Measurements from ENCODE around the gene SUGCT. TPM values are rescaled to one million over a fixed set of nuclear protein-coding genes. Genes with fewer than 3 reads are reported as not detected.

Gene SUGCT
- total RNA-seq, 1 experiment from 2014 or later, result 4.6 TPM

- H3K9me3 Mint-ChIP-seq, result peaks cover 4% of the 10 kb centered on the region
- H3K4me3 Mint-ChIP-seq, result no peak overlapping the region
- ChIA-PET CTCF (no interaction called here), POLR2A (no interaction called here)
- H3K27ac Mint-ChIP-seq, result no peak overlapping the region
- H3K36me3 Mint-ChIP-seq, result peaks cover 2% of the 10 kb centered on the region; the same call in 1 of the 2 replicates
- TF ChIP-seq, protein P1, sequence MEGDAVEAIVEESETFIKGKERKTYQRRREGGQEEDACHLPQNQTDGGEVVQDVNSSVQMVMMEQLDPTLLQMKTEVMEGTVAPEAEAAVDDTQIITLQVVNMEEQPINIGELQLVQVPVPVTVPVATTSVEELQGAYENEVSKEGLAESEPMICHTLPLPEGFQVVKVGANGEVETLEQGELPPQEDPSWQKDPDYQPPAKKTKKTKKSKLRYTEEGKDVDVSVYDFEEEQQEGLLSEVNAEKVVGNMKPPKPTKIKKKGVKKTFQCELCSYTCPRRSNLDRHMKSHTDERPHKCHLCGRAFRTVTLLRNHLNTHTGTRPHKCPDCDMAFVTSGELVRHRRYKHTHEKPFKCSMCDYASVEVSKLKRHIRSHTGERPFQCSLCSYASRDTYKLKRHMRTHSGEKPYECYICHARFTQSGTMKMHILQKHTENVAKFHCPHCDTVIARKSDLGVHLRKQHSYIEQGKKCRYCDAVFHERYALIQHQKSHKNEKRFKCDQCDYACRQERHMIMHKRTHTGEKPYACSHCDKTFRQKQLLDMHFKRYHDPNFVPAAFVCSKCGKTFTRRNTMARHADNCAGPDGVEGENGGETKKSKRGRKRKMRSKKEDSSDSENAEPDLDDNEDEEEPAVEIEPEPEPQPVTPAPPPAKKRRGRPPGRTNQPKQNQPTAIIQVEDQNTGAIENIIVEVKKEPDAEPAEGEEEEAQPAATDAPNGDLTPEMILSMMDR (IDR thresholded peaks at IDR 0.05), result no peak
- no peak for TF ChIP-seq GTF2I (CRISPR knock-in tag; conservative IDR thresholded peaks at IDR 0.05)
- TF ChIP-seq ZNF671 (CRISPR knock-in tag; IDR thresholded peaks at IDR 0.05), result no peak
- TF ChIP-seq KAT7 (CRISPR knock-in tag; IDR thresholded peaks at IDR 0.05; ENCODE audit: borderline replicate concordance), result no peak
- TF ChIP-seq ESRRA (CRISPR knock-in tag; IDR thresholded peaks at IDR 0.05; ENCODE audit: borderline replicate concordance), result no peak
- TF ChIP-seq ZNF138 (CRISPR knock-in tag; conservative IDR thresholded peaks at IDR 0.05), result no peak
- H3K27me3 Mint-ChIP-seq (ENCODE audit: low read depth), result no peaks in the 10 kb centered on the region; the same call in 1 of the 2 replicates
- no peak for ATAC-seq
- no peak for DNase-seq (ENCODE audit: low spot score)
- no peaks in the 10 kb centered on the region for H3K4me1 Mint-ChIP-seq
Measured at GRCh38 chr7:40371806-40372440, 237.1 kb downstream of the SUGCT start.

DNA sequence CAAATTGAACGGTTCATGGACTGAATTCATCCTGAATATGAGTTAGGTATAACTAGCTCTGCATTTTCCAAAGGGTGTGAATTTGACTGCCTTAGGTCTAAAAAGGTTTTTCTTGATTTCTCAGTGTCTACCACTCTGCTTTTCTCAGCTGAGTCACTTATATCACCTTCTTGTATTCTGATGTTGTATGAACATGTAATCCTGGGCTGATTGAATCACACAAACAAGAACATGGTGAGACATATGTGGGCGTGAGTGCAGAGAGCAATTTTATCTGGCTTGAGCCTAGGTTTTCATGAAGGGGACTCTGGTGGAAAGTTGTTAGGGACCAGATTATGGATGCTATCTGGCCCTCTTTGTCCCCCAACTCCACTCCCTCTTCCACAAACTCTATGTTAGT lies 239.8 kb downstream of the SUGCT start:
- Mint-ChIP-seq H3K4me1 (no peaks in the 10 kb centered on the region), H3K9me3 (peaks cover 9% of the 10 kb centered on the region; the same call in 1 of the 2 replicates), H3K27ac (no peak overlapping the region), H3K27me3 (ENCODE audit: low read depth) (no peaks in the 10 kb centered on the region), H3K36me3 (no peaks in the 10 kb centered on the region), H3K4me3 (no peak overlapping the region)
- TF ChIP-seq MYBL2 (CRISPR knock-in tag; IDR thresholded peaks at IDR 0.05), result no peak
- no peak for TF ChIP-seq ZNF423 (CRISPR knock-in tag; IDR thresholded peaks at IDR 0.05)
- no peak for TF ChIP-seq ZBTB21 (CRISPR knock-in tag; IDR thresholded peaks at IDR 0.05; ENCODE audit: borderline replicate concordance)
- TF ChIP-seq, protein P2, sequence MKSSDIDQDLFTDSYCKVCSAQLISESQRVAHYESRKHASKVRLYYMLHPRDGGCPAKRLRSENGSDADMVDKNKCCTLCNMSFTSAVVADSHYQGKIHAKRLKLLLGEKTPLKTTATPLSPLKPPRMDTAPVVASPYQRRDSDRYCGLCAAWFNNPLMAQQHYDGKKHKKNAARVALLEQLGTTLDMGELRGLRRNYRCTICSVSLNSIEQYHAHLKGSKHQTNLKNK (CRISPR knock-in tag; IDR thresholded peaks at IDR 0.05), result no peak
- no peak for TF ChIP-seq FOXK1 (CRISPR knock-in tag; IDR thresholded peaks at IDR 0.05)
- no peak for TF ChIP-seq ZNF121 (CRISPR knock-in tag; IDR thresholded peaks at IDR 0.05)
- TF ChIP-seq, protein P1 (IDR thresholded peaks at IDR 0.05), result no peak
- TF ChIP-seq KAT7 (CRISPR knock-in tag; IDR thresholded peaks at IDR 0.05; ENCODE audit: borderline replicate concordance), result no peak
- no peak for ATAC-seq
- ChIA-PET CTCF (no interaction called here), POLR2A (no interaction called here)
- DNase-seq (ENCODE audit: low spot score), result no peak

DNA sequence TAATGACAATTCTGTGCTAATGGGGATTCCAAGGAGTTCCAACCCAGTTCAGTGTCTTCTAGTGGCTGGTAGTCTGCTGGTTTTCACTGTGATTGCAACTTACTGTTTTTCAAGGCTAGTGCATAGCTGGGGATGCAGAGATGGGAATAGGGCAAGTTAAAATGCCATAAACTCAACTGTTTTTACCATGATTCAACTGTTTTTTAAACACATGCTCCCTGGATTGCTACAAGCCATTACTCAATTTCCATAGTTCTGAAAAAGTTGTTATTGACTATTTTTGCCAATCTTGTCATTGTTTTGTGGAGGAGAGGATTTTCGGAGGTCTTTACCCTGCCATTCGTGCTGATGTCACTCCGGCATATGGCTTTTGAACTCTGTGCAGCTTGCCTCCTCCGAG lies 245.3 kb downstream of the SUGCT start:
- no peak for ATAC-seq
- POLR2A ChIA-PET, result no interaction called here
- no peak overlapping the region for H3K4me3 Mint-ChIP-seq

More for the DNA sequence above, 245.3 kb downstream of the SUGCT start:
- TF ChIP-seq TEAD4 (CRISPR knock-in tag; IDR thresholded peaks at IDR 0.05) (no peak), SP1 (CRISPR knock-in tag; conservative IDR thresholded peaks at IDR 0.05) (no peak), SOX15 (CRISPR knock-in tag; IDR thresholded peaks at IDR 0.05) (no peak), ZNF317 (CRISPR knock-in tag; IDR thresholded peaks at IDR 0.05; ENCODE audit: borderline replicate concordance, low read depth) (no peak), MXD4 (CRISPR knock-in tag; IDR thresholded peaks at IDR 0.05; ENCODE audit: borderline replicate concordance) (no peak)
- TF ChIP-seq, protein P3, sequence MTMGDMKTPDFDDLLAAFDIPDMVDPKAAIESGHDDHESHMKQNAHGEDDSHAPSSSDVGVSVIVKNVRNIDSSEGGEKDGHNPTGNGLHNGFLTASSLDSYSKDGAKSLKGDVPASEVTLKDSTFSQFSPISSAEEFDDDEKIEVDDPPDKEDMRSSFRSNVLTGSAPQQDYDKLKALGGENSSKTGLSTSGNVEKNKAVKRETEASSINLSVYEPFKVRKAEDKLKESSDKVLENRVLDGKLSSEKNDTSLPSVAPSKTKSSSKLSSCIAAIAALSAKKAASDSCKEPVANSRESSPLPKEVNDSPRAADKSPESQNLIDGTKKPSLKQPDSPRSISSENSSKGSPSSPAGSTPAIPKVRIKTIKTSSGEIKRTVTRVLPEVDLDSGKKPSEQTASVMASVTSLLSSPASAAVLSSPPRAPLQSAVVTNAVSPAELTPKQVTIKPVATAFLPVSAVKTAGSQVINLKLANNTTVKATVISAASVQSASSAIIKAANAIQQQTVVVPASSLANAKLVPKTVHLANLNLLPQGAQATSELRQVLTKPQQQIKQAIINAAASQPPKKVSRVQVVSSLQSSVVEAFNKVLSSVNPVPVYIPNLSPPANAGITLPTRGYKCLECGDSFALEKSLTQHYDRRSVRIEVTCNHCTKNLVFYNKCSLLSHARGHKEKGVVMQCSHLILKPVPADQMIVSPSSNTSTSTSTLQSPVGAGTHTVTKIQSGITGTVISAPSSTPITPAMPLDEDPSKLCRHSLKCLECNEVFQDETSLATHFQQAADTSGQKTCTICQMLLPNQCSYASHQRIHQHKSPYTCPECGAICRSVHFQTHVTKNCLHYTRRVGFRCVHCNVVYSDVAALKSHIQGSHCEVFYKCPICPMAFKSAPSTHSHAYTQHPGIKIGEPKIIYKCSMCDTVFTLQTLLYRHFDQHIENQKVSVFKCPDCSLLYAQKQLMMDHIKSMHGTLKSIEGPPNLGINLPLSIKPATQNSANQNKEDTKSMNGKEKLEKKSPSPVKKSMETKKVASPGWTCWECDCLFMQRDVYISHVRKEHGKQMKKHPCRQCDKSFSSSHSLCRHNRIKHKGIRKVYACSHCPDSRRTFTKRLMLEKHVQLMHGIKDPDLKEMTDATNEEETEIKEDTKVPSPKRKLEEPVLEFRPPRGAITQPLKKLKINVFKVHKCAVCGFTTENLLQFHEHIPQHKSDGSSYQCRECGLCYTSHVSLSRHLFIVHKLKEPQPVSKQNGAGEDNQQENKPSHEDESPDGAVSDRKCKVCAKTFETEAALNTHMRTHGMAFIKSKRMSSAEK (CRISPR knock-in tag; IDR thresholded peaks at IDR 0.05; ENCODE audit: borderline replicate concordance), result no peak
- TF ChIP-seq, protein P2 (CRISPR knock-in tag; IDR thresholded peaks at IDR 0.05), result no peak
- TF ChIP-seq, protein P4, sequence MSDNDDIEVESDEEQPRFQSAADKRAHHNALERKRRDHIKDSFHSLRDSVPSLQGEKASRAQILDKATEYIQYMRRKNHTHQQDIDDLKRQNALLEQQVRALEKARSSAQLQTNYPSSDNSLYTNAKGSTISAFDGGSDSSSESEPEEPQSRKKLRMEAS (CRISPR knock-in tag; IDR thresholded peaks at IDR 0.05), result no peak
- TF ChIP-seq, protein P5, sequence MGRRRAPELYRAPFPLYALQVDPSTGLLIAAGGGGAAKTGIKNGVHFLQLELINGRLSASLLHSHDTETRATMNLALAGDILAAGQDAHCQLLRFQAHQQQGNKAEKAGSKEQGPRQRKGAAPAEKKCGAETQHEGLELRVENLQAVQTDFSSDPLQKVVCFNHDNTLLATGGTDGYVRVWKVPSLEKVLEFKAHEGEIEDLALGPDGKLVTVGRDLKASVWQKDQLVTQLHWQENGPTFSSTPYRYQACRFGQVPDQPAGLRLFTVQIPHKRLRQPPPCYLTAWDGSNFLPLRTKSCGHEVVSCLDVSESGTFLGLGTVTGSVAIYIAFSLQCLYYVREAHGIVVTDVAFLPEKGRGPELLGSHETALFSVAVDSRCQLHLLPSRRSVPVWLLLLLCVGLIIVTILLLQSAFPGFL (CRISPR knock-in tag; IDR thresholded peaks at IDR 0.05; ENCODE audit: borderline replicate concordance), result no peak
- no peaks in the 10 kb centered on the region for H3K36me3 Mint-ChIP-seq
- H3K9me3 Mint-ChIP-seq, result peaks cover 9% of the 10 kb centered on the region; the same call in 1 of the 2 replicates
- DNase-seq (ENCODE audit: low spot score), result no peak
- CTCF ChIA-PET, result no interaction called here
- H3K27me3 Mint-ChIP-seq (ENCODE audit: low read depth), result no peaks in the 10 kb centered on the region
- H3K27ac Mint-ChIP-seq, result no peak overlapping the region
- H3K4me1 Mint-ChIP-seq, result no peaks in the 10 kb centered on the region
